Measurements from ENCODE around the gene ZNF277. TPM values are rescaled to one million over a fixed set of nuclear protein-coding genes. Genes with fewer than 3 reads are reported as not detected.

The ZNF277 gene
- total and polyA plus RNA-seq, 2 donors (not counting 3 experiments of a cell fraction or from before 2014, with no cell fraction given) = 7.8 to 22.6 TPM

DNA sequence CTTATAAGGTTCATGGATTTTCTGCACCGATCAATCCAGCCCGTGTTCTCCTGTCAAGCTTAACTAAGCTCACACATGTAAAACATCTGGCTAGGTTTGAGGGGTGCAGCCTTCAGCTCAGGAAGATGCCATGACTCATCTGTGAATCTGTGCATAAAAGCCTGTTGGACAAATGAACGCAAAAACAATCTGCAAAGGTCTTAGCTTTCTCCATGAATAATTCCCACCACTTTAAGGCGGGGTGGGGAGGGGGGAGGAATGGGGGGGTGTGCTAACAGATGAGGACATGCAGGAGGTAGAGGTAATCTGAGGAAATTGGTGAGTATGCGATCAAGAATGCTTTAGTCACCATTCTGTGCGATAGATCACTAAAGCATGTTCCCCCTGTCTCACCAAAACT, 5.1 kb upstream of the ZNF277 start:
- Histone ChIP-seq H3K9me1 (replicated peaks; ENCODE audit: control insufficient read depth, extremely low read depth, insufficient read depth, low read length) (peaks cover 2% of the 10 kb centered on the region), H3K36me3 (ENCODE audit: control insufficient read depth in 2 of 2, extremely low read depth in 1 of 2, insufficient read depth in 2 of 2, low read length in 2 of 2) (no peaks in the 10 kb centered on the region), H2AFZ (ENCODE audit: low read depth, low read length) (no peak overlapping the region), H3K9ac (replicated peaks; ENCODE audit: extremely low read depth, insufficient read depth, low read length) (no peak overlapping the region), H3K4me2 (ENCODE audit: insufficient read depth, low read length) (peak overlapping the region; percentile 40), H3K27ac (ENCODE audit: insufficient read depth, low read depth, low read length) (no peak overlapping the region), H3K4me3 (replicated peaks in 1 of 3; ENCODE audit: insufficient read depth in 1 of 3, low read depth in 1 of 3, low read length in 3 of 3) (no peak overlapping the region), H3K9me3 (replicated peaks; ENCODE audit: control insufficient read depth, insufficient read depth, low read length) (no peaks in the 10 kb centered on the region), H3K79me2 (ENCODE audit: control insufficient read depth, insufficient read depth, low read length) (peaks cover 98% of the 10 kb centered on the region), H4K20me1 (replicated peaks; ENCODE audit: control insufficient read depth, extremely low read depth, insufficient read depth, low read length) (peaks cover 2% of the 10 kb centered on the region), H3K4me1 (ENCODE audit: control insufficient read depth, extremely low read depth, insufficient read depth, low read length) (peaks cover 59% of the 10 kb centered on the region), H3K27me3 (ENCODE audit: control insufficient read depth in 2 of 2, insufficient read depth in 2 of 2, low read length in 2 of 2) (no peaks in the 10 kb centered on the region)
- peak; percentile 57 for DNase-seq (ENCODE audit: low read depth, low spot score)
- intact Hi-C loops (cut with micrococcal nuclease) = loop anchor here (1.0 to 10.0 kb wide), 2 partner anchors 69 to 367 kb away; no protein-coding TSS in a partner anchor
- TF ChIP-seq JUN (IDR thresholded peaks at IDR 0.05; ENCODE audit: borderline replicate concordance, insufficient read depth, insufficient read length, low read depth) (peak; percentile 52), FOS (IDR thresholded peaks at IDR 0.05; ENCODE audit: borderline replicate concordance, insufficient read depth, low read length) (peak; percentile 49)
- TF ChIP-seq, protein P1, sequence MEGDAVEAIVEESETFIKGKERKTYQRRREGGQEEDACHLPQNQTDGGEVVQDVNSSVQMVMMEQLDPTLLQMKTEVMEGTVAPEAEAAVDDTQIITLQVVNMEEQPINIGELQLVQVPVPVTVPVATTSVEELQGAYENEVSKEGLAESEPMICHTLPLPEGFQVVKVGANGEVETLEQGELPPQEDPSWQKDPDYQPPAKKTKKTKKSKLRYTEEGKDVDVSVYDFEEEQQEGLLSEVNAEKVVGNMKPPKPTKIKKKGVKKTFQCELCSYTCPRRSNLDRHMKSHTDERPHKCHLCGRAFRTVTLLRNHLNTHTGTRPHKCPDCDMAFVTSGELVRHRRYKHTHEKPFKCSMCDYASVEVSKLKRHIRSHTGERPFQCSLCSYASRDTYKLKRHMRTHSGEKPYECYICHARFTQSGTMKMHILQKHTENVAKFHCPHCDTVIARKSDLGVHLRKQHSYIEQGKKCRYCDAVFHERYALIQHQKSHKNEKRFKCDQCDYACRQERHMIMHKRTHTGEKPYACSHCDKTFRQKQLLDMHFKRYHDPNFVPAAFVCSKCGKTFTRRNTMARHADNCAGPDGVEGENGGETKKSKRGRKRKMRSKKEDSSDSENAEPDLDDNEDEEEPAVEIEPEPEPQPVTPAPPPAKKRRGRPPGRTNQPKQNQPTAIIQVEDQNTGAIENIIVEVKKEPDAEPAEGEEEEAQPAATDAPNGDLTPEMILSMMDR (IDR thresholded peaks at IDR 0.05; ENCODE audit: extremely low read depth in 1 of 2, insufficient read depth in 1 of 2, low read depth in 1 of 2, low read length in 2 of 2) = no peak
- ChIA-PET CTCF (interaction anchor here (0.6 to 1.7 kb wide), 2 partner anchors 9 to 26 kb away, joined by 3 to 4 read pairs; no protein-coding TSS in a partner anchor), POLR2A (interaction anchor here (0.6 to 1.2 kb wide), 2 partner anchors 41 to 62 kb away, joined by 3 to 5 read pairs; no protein-coding TSS in a partner anchor)
- peak; percentile 46 for FAIRE-seq
- no TSS peak for BruUV-seq (replicated peaks)
- dilution Hi-C loops (cut with MboI; ENCODE audit: extremely low pct_ligation_motif_present, low sequenced_read_pairs) = no loop called here

DNA sequence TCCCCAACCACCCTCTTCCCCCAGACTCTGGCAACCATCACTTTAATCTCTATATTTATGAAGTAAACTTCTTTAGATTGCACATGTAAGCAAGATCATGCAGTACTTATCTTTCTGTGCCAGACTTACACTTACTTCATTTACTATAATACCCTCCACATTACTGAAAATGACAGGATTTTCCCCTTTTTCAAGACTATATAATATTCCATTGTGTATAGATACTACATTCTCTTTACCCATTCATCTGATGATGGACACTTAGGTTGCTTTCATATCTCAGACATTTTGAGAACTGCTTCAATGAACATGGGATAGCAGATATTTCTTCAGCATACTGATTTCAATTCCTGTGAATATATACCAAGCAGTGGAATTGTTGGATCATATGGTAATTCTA, 4.7 kb upstream of the ZNF277 start:
- ChIA-PET POLR2A (interaction anchor here (1.2 to 1.5 kb wide), 2 partner anchors 40 to 41 kb away, joined by 3 to 6 read pairs; no protein-coding TSS in a partner anchor), CTCF (interaction anchor here (1.7 kb wide), 1 partner anchor 9 kb away, joined by 4 read pairs; no protein-coding TSS in a partner anchor)
- no peak for FAIRE-seq
- peaks cover 58% of the 10 kb centered on the region for H3K4me1 ChIP-seq (ENCODE audit: control insufficient read depth, extremely low read depth, insufficient read depth, low read length)
- no TSS peak for BruUV-seq (replicated peaks)
- no peak overlapping the region for H3K4me3 ChIP-seq (replicated peaks in 1 of 3; ENCODE audit: insufficient read depth in 1 of 3, low read depth in 1 of 3, low read length in 3 of 3)
- DNase-seq (ENCODE audit: low read depth, low spot score) = no peak
- TF ChIP-seq POLR2A (IDR thresholded peaks at IDR 0.05; ENCODE audit: low read depth, low read length) (no peak), POLR2AphosphoS5 (IDR thresholded peaks at IDR 0.05; ENCODE audit: insufficient read depth, low read depth, low read length) (no peak), GATA2 (IDR thresholded peaks at IDR 0.05; ENCODE audit: insufficient read depth, insufficient read length, low read depth, low read length) (no peak), EZH2 (IDR thresholded peaks at IDR 0.05; ENCODE audit: borderline replicate concordance, low read depth, low read length, severe bottlenecking) (no peak), JUN (IDR thresholded peaks at IDR 0.05; ENCODE audit: borderline replicate concordance, insufficient read depth, insufficient read length, low read depth) (no peak), MYC (IDR thresholded peaks at IDR 0.05; ENCODE audit: low read depth, low read length) (no peak), FOS (IDR thresholded peaks at IDR 0.05; ENCODE audit: borderline replicate concordance, insufficient read depth, low read length) (no peak)
- TF ChIP-seq, protein P2, sequence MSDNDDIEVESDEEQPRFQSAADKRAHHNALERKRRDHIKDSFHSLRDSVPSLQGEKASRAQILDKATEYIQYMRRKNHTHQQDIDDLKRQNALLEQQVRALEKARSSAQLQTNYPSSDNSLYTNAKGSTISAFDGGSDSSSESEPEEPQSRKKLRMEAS (IDR thresholded peaks at IDR 0.05; ENCODE audit: insufficient read depth, insufficient read length) = no peak
- TF ChIP-seq, protein P1 (IDR thresholded peaks at IDR 0.05; ENCODE audit: extremely low read depth in 1 of 2, insufficient read depth in 1 of 2, low read depth in 1 of 2, low read length in 2 of 2) = no peak
- peaks cover 97% of the 10 kb centered on the region for H3K79me2 ChIP-seq (ENCODE audit: control insufficient read depth, insufficient read depth, low read length)
- H3K9me3 ChIP-seq (replicated peaks; ENCODE audit: control insufficient read depth, insufficient read depth, low read length) = no peaks in the 10 kb centered on the region
- no peak overlapping the region for H3K4me2 ChIP-seq (ENCODE audit: insufficient read depth, low read length)
- H3K27me3 ChIP-seq (ENCODE audit: control insufficient read depth in 2 of 2, insufficient read depth in 2 of 2, low read length in 2 of 2) = no peaks in the 10 kb centered on the region
- H3K9ac ChIP-seq (replicated peaks; ENCODE audit: extremely low read depth, insufficient read depth, low read length) = no peak overlapping the region
- peaks cover 2% of the 10 kb centered on the region for H4K20me1 ChIP-seq (replicated peaks; ENCODE audit: control insufficient read depth, extremely low read depth, insufficient read depth, low read length)
- no peak overlapping the region for H3K27ac ChIP-seq (ENCODE audit: insufficient read depth, low read depth, low read length)
- no peak overlapping the region for H2AFZ ChIP-seq (ENCODE audit: low read depth, low read length)
- intact Hi-C loops (cut with micrococcal nuclease) = loop anchor here (1.0 to 10.0 kb wide), 2 partner anchors 70 to 367 kb away; no protein-coding TSS in a partner anchor
- dilution Hi-C loops (cut with MboI; ENCODE audit: extremely low pct_ligation_motif_present, low sequenced_read_pairs) = no loop called here
- H3K36me3 ChIP-seq (ENCODE audit: control insufficient read depth in 2 of 2, extremely low read depth in 1 of 2, insufficient read depth in 2 of 2, low read length in 2 of 2) = no peaks in the 10 kb centered on the region
- H3K9me1 ChIP-seq (replicated peaks; ENCODE audit: control insufficient read depth, extremely low read depth, insufficient read depth, low read length) = peaks cover 2% of the 10 kb centered on the region

Data from endothelial cell of umbilical vein (primary cell).